CD4-positive, alpha-beta T cell treated with Interleukin-2 at 100 ng/mL for 4 hours (primary cell): ENCODE measurements around the gene MNAT1.
A peak's percentile ranks its signal among the peaks of the same experiment; 100 is the strongest.
"Not testable (repeated sequence)": the region's sequence is repeated elsewhere in the genome, so short reads cannot be mapped to it uniquely, and the experiment has no call there.

Experiments used
- DNase-seq: peaks from one replicate; pipeline ENCODE4 v3.0.0-alpha.2; 2020; ENCODE audit warnings: low spot score

The MNAT1 gene

DNA sequence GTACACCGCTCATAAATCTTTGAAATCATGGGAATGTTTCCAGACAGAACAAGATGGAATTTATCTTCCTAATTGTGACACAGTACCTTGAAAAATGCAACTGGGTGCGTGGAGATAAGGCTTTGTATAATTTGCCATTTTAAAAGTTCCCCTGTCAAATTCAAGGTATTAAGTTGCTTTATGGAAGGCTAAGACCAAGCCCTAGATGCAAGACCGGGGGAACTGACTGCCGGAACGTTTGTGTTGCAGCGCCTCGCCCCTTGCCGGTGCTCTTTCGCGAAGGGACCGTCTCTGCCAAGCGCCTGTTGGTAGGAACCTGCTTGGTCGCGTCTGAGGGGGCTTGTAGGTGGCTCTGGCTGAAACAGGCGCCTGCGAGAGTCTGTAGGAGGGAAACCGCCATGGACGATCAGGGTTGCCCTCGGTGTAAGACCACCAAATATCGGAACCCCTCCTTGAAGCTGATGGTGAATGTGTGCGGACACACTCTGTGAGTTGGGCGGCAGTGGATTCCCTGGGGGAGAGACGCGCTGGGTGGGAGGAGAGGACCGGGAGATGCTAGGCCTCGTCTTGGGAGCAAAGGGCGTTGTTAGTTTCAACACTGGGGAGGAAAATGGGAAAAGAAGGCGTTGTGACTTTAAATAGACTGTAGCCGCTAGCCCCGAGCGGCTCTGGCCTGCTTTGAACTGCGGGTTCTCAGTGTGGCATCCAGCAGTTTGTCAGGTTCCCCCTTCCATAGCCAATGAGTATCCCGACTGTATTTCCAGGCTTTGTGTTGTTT lies at the start of gene MNAT1:
Gene MNAT1, plus strand, starts transcription at position 297 of the 778 bp plus-strand sequence. Its CDS starts 102 bp downstream, at position 399.
- DNase-seq: peak; percentile 74

DNA sequence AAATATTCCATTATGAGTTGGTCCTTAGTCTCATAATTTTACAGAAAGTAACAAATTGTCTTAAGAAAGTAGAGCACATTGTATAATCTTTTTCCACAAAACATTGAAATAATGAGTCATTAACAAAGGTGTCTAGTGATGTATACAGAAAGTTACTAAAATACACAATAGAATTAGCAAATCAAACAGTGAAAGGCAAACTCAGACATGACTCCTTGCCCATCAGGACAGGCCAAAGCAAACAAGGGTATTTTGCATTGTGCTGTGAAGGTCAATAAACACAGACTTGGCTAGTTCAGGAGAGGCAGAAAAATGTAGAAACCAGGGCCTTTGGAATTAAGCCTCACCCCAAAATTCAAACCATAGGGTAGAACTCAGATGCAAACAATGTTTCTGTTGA lies 47.7 kb upstream of the MNAT1 start:
- DNase-seq: no peak

DNA sequence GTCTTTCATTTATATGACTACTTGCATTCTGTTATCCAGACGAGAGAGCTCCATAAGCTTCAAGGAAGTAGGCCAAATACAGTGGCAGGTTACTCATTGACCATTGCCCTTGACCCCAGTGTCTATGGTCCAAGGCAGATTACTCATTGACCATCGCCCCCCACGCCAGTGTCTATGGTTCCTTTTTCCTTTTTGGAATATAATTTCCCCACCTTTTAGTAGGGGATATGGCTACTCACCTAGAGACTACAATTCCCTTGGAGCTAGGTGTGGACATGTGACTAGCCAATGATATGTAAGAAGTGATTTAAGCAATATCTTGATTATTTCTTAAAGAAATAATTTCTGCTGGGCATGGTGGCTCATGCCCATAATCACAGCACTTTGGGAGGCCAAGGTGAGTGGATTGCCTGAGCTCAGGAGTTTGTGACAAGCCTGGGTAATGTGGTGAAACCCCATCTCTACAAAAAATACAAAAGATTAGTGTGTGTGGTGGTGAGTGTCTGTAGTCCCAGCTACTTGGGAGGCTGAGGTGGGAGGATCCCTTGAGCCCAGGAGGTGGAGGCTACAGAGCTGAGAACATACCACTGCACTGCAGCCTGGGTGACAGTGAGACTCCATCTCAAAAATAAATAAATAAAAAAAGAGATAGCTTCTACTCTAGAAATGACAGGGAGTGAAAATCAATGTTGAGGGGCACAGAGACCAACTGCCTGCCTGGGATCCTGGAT lies 43.0 kb upstream of the MNAT1 start:
- no peak for DNase-seq

DNA sequence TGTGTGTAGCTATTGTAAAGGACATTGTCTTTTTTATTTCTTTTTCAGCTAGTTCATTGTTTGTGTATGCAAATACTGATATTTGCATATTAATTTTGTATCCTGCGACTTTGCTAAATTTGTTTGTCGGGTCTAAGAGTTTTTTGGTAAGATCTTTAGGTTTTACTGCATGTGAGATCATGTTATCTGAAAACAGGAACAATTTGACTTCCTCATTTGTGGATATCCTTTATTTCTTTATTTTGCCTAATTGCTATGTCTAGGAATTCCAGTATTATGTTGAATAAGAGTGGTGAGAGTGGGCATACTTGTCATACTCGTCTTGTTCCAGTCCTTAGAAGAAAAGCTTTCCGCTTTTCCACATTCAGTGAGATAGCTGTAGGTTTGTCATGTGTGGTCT lies 39.2 kb upstream of the MNAT1 start:
- DNase-seq: no peak

DNA sequence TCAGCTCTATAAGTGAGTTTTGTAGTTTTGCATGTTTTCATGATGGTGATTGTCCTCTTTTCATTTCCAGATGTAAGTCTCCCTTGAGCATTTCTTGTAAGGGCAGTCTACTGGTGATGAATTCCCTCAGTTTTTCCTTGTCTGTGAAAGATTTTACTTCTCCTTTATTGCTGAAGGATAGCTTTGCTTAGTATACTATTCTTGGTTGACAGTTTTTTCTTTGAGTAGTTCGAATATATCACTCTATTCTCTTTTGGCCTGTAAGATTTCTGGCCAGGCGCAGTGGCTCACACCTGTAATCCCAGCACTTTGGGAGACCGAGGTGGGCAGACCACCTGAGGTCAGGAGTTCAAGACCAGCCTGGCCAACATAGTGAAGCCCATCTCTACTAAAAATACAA lies 34.0 kb upstream of the MNAT1 start:
- no peak for DNase-seq

DNA sequence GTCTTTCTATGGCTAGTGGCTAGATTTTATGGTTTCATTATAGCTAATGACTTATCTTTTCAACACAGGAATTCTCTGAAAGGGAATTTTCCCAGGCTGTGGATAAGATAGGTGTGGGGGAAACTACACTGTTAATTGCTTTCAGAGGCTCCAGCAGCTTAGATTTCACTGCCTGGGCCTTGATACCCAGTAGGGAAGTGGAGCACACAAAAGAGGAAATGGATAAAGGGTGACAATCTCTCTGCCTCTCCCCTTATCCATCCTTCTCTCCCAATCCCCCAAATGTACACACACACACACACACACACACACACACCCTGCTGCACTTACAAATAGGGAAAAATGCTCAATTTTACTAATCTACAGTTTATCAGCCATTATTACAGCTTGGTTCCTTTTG lies 29.5 kb upstream of the MNAT1 start:
- DNase-seq: no peak

DNA sequence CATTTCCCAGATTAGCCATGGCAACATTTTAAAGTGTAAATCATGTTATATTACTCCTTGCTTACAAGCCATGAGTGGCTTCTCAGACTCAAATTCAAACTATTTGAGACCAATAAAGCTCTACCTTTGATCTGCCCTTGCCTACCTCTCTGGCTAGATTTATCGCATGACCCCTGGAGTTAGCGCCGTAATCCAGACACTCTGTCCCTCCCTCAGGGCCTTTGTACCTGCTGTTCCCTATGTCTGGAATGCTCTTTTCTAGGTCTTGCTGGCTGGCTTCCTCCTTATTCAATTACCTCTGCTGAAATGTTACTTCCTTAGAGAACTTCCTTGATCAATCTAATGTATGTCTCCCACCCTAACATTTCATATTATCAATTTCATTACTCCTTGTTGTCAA lies 26.7 kb upstream of the MNAT1 start:
- no peak for DNase-seq

DNA sequence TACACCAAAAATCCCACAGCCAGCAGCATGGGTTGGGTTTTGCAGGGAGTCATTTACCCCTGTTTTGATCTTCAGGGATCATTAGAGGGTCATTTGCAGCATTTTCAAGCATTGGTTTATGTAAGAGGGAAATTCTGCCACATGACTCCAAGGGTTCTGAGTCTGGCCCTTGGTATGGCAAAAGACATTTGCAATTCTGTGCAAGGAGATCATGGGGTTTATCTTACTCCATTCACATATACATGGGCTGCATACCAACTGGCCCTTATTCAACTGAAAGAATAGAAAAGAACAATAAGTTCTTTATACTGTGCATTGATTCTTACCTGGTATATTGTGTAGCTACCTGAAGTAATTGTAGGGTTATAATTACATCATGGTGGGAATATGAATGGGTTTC lies 24.1 kb upstream of the MNAT1 start:
- DNase-seq: no peak

DNA sequence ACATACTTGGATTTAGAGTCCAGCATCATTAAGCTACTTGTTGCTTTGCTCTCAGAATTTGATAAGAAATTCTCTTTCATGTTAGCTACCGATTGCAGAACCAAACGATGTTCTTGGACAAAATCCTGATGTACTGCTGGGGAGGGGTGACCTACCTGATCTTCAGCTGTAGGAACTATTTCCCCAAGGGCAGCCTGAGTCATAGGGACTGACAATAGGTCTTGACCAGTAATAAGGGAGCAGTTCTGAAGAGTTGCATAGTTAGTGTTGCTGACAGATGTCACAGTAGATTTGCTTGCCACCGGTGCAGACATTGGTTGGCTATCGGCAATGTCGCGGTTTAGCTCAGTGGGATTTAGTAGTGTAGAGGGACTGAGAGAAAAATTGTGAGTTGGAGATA lies 21.0 kb upstream of the MNAT1 start:
- DNase-seq: no peak

DNA sequence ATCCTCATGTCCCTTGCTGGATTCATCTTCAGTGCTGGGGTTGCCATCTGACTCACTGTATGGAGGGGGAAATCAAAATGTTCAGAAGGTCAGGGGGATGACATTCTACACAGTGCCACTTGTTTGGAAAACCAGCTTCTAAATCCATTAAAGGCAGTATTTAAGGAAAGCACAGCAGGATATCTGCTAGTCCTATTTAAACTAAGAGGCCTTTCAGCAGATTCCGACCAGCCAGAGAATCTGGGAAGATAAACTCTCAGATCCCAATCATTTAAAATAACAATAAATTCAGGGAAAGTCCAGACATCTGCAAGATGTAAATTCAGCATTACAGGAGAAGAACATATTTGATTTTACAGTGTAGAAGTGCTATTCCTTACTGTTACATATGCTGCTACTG lies 14.2 kb upstream of the MNAT1 start:
- no peak for DNase-seq

DNA sequence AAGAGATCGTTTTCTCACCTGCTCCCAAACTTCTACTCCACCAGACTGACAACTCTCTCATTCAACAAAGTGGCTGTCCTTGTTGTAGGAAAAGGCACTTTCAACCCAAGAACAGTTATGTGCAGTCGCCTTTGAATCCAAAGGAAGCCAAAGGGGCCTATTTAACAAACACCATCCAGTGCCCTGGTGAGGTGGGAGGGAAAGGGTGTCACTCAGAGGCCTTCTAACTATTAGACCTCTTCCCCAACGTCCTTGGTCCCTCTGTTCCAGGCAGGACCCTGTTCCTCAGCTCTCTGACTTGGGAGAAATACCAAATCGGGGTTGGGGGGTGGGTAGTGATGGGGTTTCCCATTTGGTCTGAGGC lies 13.6 kb upstream of the MNAT1 start:
- DNase-seq: no peak

DNA sequence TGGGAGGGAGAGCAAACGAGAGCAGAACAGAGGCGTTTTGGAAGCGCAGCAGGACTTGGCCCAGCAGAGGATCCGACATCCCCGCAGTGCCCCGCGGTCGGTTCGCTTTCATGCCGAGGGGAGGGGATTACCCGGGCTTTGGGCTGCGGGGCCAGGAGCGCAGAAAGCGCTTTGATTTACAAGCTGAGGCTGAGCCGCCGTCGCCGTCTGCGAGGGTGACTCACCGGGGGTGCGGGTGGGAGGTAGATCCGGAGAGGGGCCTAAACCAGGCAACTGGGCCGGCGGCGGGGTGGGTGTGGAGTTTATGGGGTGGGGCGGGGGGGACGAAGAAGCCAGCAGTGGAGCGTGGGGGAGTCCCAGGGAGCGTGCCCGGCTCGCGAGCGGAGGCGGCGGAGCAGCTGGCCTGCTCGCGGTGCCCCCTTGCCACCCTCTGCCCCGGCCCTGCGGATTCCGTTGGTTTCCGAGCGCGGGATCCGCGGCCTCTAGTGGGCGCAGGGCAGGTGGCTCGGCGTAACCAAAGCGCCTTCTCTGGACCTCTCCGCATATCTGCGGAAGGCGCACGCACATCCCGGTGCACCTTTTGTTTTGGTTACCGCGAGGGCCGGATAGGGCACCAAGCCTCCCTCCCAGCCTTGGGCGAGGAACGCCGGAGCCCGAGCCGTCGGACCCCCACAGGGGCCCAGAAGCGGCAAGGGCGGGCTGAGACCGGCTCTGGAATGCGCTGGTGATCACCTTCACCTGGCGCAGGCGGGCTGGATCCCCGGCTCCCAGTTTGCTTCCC lies 13.0 kb upstream of the MNAT1 start:
- DNase-seq: peak; percentile 40

DNA sequence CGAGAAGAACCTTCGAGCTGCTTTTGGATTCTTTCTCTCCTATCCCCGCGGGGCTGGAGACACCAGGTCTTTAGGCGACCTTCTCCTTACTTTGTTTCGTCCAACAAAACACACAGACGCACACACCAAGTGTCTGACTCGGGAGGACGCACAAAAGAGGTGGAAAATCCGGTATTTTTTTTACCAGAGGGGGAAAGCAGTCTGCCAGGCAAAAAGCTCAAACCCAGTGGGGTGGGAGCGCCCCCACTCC lies 12.5 kb upstream of the MNAT1 start:
- DNase-seq: no peak

DNA sequence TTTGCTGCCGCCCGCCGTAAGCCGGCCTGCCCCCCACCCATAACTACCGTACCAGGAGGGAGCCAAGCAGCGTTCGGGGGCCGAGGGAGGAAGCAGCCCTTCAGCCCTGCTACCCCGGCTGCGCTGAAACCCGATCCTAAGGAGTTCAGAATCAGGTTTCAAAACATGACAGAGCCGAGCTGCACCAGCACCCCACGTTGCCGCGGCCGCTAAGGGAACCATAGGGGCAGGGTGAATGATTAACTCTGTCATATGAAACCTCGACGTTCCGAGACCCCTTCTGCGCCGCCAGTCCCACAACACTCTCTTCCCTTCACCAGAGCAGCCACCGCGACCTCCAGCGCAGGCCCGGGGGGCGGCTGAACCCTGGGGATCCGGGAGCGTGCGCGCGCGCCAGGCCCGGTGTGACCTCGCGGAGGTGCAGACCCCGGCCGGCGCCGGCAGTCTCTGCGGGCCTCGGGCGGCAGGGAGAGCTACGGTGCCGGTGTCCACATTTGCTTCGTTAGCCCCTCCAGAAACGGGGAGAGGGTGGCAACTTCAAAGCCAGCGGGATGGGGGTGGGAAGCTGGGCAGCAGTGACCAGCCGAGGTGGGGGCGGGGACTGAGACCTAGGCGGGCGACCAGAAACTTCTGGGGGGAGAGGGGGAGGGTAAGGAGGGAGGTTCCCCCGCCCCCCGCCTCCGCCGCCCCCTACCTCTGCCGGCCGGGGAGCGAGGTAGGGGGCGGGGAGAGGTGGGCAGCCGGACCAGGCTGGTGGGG lies 12.0 kb upstream of the MNAT1 start:
- DNase-seq: no peak

DNA sequence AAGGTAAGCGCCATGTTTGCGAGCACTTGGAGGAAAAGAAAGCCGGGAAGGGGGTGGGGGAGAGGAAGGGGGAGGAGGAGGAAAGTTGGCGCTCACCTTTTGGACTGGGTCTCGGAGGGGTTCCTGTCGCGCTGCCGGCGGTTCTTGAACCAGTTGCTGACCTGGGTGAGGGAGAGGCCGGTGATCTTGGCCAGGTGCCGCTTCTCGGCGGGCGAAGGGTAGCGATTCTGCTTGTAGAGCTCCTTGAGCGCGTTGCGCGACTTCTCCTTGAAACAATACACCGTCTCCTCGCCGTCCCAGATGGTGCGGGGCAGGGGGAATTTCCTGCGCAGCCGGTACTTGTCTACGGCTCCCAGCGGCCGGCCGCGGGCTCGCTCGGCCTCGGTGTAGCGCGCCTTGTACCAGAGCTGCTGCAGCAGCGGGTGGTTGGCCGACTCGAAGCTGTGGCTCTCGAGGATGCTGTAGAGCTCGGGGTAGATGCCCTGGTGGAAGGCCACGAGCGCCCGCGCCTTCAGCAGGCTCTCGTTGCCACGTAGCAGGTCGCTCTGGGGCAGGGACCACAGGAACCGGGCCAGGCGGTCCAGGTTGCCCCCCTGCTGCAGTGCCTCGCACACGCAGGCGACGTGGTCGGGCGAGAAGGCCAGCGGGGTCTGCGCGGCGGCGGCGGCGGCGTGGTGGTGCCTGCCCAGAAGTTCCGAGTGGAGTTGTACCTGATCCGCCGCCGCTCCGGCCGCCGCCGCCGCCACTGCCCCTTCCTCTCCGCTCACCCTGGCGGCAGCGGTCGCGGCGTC lies 11.2 kb upstream of the MNAT1 start:
- DNase-seq: no peak

DNA sequence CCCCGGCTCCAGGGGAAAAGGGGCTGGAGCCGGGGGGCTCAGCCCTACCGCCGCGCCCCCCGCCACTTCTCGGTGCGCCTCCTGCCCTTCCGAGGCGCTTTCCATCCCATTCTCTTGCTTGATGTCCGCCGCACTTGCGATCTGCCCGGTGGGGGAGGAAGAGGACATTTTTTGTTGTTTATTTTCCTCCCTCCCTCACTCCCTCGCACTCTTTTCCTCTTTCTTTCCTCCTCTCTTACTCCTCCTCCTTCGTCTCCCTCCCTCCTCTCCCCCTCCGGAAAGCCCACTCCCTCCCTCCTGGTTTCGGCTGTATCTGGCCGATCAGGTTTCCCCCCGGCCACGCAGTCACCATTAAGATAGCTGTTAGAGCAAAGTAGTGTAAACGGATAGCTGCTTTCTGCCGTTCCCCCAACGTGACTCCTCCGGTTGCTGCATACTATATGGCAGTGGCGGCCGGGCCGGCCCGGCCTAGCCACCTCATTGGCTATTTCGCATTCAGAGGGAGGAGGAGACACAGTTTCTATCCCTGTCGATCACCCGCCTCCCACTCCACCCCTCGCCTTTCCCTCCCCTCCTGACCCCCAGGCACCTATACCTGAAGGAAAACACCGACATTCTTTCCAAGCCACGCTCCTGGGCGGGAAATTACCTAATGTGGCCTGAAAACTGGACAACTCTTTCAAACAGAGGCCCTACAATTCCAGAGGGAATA lies 10.5 kb upstream of the MNAT1 start, which contains the start of gene SIX4:
Gene SIX4, minus strand, starts transcription at position 445 of the 712 bp plus-strand sequence. Its CDS starts 277 bp downstream, at position 168.
- DNase-seq: no peak

DNA sequence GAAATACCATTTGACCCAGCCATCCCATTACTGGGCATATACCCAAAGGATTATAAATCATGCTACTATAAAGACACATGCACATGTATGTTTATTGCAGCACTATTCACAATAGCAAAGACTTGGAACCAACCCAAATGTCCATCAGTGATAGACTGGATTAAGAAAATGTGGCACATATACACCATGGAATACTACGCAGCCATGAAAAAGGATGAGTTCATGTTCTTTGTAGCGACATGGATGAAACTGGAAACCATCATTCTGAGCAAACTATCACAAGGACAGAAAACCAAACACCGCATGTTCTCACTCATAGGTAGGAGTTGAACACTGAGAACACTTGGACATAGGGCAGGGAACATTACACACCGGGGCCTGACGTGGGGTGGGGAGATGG lies 3.3 kb upstream of the MNAT1 start:
- DNase-seq: not testable (repeated sequence)

DNA sequence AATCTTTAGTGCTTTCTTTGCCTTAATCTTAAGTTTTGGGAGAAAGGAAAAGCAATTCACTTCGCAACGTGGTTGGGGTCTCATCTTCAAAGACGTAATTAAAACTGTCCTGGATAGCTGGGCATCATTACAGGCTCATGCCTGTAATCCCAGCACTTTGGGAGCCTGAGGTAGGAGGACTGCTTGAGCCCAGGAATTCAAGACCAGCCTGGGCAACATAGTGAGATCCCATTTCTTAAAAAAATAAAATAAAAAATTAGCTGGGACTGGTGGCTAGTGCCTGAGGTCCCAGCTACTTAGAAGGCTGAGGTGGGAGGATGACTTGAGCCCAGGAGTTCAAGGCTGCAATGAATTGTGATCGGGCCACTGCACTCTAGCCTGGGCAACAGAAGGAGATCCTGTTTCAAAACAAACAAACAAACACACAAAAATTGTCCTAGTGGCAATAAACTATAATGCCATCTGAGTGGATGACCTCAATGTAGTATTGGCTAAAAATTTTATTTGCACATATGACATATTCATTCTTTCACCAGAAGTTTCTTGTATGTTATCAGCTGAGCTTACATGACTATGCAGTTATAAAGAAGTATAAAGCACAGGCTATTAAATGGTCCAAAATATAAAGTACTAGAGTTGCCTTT lies 1.6 kb upstream of the MNAT1 start:
- no peak for DNase-seq

DNA sequence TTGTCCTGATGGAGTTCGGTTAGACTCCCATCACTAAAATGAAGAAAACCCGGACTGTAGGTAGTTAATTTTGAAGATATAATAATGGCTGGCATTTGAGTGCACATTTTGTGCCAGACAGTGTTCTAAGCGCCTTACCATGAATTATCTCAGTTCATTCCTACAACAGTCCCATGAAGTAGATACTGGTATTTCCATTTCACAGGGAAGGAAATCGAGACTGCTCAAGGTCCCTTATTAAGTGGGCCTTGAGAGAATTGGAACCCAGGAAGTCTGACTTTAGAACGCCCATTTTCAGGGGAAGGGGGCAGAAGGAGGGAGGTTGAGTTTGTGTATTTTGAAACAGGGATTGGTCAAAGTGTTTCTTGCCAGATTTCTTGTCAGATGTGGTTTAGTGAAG lies 855 bp downstream of the MNAT1 start:
- no peak for DNase-seq

DNA sequence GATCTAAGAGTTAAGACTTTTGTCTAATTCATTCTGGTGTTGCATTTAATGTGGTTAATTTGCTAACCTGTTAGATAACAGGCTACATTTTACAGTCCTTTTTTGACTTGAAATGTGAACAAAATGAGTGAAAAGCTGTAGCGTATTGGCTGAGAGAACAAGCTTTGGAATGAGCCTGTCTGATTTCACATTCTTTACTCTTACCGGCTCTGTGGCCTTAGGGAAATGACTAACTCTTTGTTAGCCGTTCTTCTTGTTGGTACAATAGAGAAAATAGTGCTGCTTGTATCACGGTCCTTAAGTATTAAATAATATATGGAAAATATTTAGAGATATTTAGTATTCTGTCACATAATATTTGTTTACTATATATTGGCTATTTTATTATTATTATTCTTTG lies 1.9 kb downstream of the MNAT1 start:
- no peak for DNase-seq
